ENCODE data around the gene ZNF385B. TPM values are rescaled to one million over a fixed set of nuclear protein-coding genes. Genes with fewer than 3 reads are reported as not detected.
"Not testable (repeated sequence)": the region's sequence is repeated elsewhere in the genome, so short reads cannot be mapped to it uniquely, and the experiment has no call there.

The ZNF385B gene
- total RNA-seq, 1 donor from 2014 or later, result not detected

DNA sequence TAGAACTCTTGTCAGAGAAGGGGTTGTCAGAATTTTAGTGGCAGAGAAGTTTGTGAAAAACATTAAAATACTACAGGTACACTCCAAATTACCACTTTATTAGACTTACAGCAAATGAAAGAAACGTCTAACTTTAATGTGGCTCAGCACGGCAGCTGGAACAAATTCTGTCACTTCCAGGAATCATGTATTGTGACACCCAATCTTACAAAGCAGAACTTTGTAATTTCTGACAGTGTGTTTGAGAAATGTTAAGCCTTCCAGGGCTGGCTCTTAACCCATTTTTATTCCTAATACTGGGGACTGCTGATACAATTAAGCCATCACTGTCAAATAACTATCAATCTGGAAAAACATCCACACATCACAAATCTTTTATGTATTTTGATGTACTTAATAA is 216.4 kb downstream of the ZNF385B start:
- Mint-ChIP-seq H3K9me3 (no peaks in the 10 kb centered on the region), H3K27me3 (ENCODE audit: insufficient read depth) (peaks cover under 1% of the 10 kb centered on the region), H3K4me1 (ENCODE audit: low read depth) (no peaks in the 10 kb centered on the region), H3K36me3 (ENCODE audit: low read depth) (no peaks in the 10 kb centered on the region), H3K27ac (no peak overlapping the region), H3K4me3 (no peak overlapping the region)
- intact Hi-C loops (cut with micrococcal nuclease), result no loop called here
- no peak for DNase-seq (ENCODE audit: low spot score)

DNA sequence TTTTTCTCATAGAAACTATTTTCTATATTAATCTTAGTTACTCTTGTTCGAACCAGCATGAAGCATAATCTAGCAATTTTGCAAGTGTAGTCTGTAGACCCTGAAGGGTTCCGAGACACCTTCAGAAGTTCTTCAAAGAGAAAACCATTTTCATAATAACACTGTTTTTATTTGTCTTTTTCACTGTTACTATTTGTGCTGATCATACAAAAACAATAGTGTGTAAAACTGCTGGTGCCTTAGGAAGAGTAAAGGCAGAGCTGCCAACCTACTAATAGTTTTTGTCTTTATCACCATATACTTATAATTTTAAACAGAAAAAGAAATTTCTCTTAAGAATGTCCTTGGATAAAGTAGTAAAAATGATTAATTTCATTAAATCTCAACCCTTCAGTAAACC is 218.9 kb downstream of the ZNF385B start:
- Mint-ChIP-seq H3K27ac (no peak overlapping the region), H3K4me3 (no peak overlapping the region), H3K9me3 (no peaks in the 10 kb centered on the region), H3K4me1 (ENCODE audit: low read depth) (no peaks in the 10 kb centered on the region), H3K27me3 (ENCODE audit: insufficient read depth) (no peaks in the 10 kb centered on the region), H3K36me3 (ENCODE audit: low read depth) (no peaks in the 10 kb centered on the region)
- intact Hi-C loops (cut with micrococcal nuclease), result no loop called here
- DNase-seq (ENCODE audit: low spot score), result no peak

DNA sequence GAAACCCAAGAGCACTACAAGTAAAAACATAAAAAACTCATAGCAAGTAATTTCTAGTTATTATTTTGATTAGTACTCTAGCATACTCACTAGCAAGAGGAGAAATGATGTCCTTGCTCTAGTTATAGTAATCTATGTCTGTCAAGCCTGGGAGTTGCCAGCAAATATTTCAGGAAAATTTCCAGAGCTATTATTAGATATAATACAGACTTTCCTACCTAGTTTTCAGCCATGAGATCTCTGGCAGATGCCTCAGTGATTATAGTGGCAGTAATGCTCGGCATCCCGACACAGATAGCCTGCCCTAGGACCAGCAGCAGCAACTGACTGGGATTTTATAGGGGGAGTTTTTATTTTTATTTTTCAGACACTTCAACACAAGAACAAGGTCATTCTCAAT is 224.4 kb downstream of the ZNF385B start:
- intact Hi-C loops (cut with micrococcal nuclease), result no loop called here
- Mint-ChIP-seq H3K27ac (no peak overlapping the region), H3K36me3 (ENCODE audit: low read depth) (no peaks in the 10 kb centered on the region), H3K4me1 (ENCODE audit: low read depth) (no peaks in the 10 kb centered on the region), H3K4me3 (no peak overlapping the region), H3K9me3 (no peaks in the 10 kb centered on the region), H3K27me3 (ENCODE audit: insufficient read depth) (peaks cover 1% of the 10 kb centered on the region)
- no peak for DNase-seq (ENCODE audit: low spot score)

DNA sequence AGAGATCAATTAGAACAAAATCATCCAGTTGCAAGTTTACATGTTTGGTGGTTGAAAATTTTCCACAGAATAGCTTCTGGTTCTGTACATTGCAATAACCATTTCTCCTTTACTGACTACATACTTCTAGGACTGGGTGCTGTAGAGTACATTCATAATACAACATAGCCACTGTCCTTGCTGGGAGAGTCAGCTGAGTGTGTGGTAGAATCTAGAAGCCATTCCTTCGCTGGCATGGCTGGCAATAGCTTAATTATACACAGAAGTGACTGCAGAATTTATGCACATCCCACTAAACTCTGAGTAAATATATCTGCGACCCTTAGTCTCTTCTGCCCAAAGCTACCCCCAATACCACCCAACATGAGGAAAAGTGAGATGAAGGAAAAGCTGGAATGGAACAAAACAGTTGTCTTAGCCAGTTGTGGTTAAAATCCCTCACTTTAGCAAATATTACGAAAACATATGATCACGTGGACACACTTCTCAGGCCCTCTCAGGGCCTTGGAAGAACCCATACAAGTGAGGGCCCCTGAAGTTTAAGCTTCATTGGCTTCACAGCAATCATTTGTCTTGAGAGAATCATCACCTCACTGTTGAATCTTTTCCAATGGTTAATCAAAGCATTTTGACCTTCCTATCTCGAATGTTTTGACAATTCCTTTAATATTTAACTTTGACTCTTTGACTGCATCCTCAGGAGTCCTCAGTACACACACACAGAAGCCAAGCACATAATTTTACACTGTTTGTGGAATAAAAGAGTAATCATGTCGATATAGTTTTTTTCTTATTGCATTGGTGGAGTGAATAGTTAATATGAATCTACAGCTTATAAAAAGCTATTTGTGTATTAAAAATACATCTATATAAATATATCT is 225.1 kb downstream of the ZNF385B start:
- no peaks in the 10 kb centered on the region for H3K9me3 Mint-ChIP-seq
- H3K36me3 Mint-ChIP-seq (ENCODE audit: low read depth), result no peaks in the 10 kb centered on the region
- peaks cover 1% of the 10 kb centered on the region for H3K27me3 Mint-ChIP-seq (ENCODE audit: insufficient read depth)
- no peak overlapping the region for H3K27ac Mint-ChIP-seq
- H3K4me3 Mint-ChIP-seq, result no peak overlapping the region
- H3K4me1 Mint-ChIP-seq (ENCODE audit: low read depth), result no peaks in the 10 kb centered on the region
- intact Hi-C loops (cut with micrococcal nuclease), result no loop called here
- DNase-seq (ENCODE audit: low spot score), result no peak

DNA sequence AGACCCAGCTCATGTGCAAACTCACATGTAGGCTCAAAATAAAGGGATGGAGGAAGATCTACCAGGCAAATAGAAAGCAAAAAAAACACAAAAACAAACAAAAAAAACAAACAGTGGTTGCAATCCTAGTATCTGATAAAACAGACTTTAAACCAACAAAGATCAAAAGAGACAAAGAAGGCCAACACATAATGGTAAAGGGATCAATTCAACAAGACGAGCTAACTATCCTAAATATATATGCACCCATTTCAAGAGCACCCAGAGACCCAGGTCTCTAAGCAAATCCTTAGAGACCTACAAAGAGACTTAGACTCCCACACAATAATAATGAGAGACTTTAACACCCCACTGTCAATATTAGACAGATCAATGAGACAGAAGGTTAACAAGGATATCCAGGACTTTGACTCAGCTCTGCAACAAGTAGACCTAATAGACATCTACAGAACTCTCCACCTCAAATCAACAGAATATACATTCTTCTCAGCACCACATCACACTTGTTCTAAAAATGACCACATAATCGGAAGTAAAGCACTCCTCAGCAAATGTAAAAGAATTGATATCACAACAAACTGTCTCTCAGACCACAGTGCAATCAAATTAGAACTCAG is 229.5 kb downstream of the ZNF385B start:
- H3K9me3 Mint-ChIP-seq; H3K36me3 Mint-ChIP-seq (ENCODE audit: low read depth); DNase-seq (ENCODE audit: low spot score); H3K27me3 Mint-ChIP-seq (ENCODE audit: insufficient read depth); intact Hi-C loops (cut with micrococcal nuclease); H3K27ac Mint-ChIP-seq; H3K4me3 Mint-ChIP-seq; H3K4me1 Mint-ChIP-seq (ENCODE audit: low read depth): not testable (repeated sequence)

DNA sequence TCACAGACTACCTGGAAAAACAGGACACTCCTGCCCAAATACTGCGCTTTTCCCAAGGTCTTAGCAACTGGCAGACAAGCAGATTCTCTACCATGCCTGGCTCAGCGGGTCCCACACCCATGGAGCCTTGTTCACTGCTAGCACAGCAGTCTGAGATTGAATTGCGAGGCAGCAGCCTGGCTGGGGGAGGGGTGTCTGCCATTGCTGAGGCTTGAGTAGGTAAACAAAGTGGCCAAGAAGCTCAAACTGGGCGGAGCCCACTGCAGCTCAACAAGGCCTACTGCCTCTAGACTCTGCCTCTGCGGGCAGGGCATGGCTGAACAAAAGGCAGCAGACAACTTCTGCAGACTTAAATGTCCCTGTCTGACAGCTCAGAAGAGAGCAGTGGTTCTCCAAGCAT is 231.6 kb downstream of the ZNF385B start:
- DNase-seq (ENCODE audit: low spot score); H3K9me3 Mint-ChIP-seq; H3K36me3 Mint-ChIP-seq (ENCODE audit: low read depth); H3K27ac Mint-ChIP-seq; H3K27me3 Mint-ChIP-seq (ENCODE audit: insufficient read depth); H3K4me3 Mint-ChIP-seq; H3K4me1 Mint-ChIP-seq (ENCODE audit: low read depth); intact Hi-C loops (cut with micrococcal nuclease): not testable (repeated sequence)

DNA sequence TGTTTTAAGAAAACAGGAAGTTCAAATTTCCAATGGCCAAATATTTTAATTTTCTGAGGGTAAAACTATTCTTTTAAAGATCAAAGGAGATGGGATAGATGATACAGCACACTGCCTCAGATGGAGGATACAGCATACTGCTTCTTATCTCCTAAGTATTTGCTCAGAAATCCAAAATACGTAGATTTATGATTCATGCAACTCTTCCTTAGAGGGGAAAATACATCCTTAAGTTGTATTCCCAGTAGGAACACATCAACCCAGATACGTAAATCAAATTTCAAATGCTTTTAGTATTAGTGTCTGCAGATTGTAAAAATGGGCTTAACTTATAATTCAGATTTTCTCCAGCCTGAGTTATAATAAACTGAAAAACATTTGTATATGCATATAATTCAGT is 235.2 kb downstream of the ZNF385B start:
- Mint-ChIP-seq H3K27ac (no peak overlapping the region), H3K36me3 (ENCODE audit: low read depth) (no peaks in the 10 kb centered on the region), H3K4me3 (no peak overlapping the region), H3K9me3 (no peaks in the 10 kb centered on the region), H3K4me1 (ENCODE audit: low read depth) (no peaks in the 10 kb centered on the region), H3K27me3 (ENCODE audit: insufficient read depth) (peaks cover 3% of the 10 kb centered on the region)
- no peak for DNase-seq (ENCODE audit: low spot score)
- intact Hi-C loops (cut with micrococcal nuclease), result no loop called here

DNA sequence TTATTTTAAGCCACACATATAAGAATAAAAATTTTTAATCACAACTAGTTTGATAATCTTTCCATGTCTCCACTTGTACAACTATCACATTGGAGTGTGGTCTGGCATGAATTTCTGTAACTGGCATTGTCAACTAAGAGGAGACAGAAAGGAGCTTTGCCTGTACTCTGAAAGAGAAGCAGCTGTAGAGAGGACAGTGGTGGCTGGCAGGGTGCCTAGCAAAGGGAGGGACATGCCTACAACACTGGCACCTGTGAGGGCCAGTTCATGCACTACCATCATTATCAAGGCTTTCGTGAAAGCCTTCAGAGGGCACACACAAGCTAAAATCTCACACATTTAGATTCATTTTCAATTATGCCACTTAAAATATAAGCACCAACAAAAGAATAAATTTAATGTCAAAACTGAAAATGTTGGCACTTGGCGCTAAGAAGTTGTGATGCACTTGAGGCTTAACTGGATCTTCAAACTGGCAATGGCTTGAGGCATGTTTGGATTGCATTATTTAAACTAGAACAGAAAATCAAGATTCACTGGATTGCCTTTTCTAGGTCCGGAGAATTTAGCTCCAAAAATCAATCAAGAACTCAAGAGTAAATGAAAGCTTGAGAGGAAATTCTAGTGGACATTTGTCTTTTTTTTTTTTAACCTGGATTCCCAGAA is 238.6 kb downstream of the ZNF385B start:
- no peak for DNase-seq (ENCODE audit: low spot score)
- Mint-ChIP-seq H3K27me3 (ENCODE audit: insufficient read depth) (peaks cover 5% of the 10 kb centered on the region), H3K27ac (no peak overlapping the region), H3K9me3 (no peaks in the 10 kb centered on the region), H3K36me3 (ENCODE audit: low read depth) (no peaks in the 10 kb centered on the region), H3K4me1 (ENCODE audit: low read depth) (no peaks in the 10 kb centered on the region), H3K4me3 (no peak overlapping the region)
- intact Hi-C loops (cut with micrococcal nuclease), result no loop called here

DNA sequence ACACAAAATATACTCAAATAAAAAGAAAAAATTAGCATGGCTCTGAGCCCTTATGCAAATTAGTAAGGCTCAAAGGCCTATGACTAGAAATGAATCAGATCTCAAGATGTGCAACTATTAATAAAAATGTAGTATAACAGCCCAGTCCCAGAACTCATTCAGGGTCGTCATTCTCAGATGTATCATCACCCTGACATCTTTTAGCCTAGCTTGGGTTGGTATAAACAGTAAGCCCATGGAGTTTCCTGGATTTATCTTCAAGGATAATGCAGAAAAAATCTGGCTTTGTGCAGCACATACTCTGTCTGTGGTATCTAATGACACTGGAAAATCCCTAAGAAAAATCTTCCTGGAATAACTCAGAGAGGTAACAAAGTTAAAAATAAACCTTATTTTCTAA is 239.3 kb downstream of the ZNF385B start:
- Mint-ChIP-seq H3K36me3 (ENCODE audit: low read depth) (no peaks in the 10 kb centered on the region), H3K4me1 (ENCODE audit: low read depth) (no peaks in the 10 kb centered on the region), H3K27ac (no peak overlapping the region), H3K27me3 (ENCODE audit: insufficient read depth) (peaks cover 1% of the 10 kb centered on the region), H3K4me3 (no peak overlapping the region), H3K9me3 (no peaks in the 10 kb centered on the region)
- intact Hi-C loops (cut with micrococcal nuclease), result no loop called here
- no peak for DNase-seq (ENCODE audit: low spot score)

DNA sequence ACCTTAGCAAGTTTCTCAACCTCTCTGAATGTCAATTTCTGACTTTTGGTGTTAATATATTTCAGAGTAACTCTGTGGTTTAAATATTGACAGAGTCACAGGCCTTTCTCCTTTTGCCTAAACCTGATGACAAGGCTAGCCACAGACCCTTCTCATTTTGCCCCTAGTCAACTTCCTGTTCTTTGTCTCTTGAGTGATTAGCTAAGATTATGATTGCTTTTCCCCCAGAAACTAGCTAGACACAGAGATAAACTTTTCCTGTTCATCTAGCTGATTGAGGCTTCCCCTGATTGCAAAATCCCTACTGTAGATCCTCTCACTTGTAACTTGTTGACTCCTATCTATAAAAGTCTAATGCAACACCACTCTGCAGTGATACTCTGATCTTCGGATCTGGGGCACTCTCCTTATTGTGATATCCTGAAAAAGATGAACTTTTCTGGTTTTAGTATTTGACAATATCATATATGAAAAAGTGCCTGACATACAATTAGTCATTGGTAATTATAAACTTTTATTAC is 241.4 kb downstream of the ZNF385B start:
- H3K4me1 Mint-ChIP-seq (ENCODE audit: low read depth), result no peaks in the 10 kb centered on the region
- no peak for DNase-seq (ENCODE audit: low spot score)
- H3K4me3 Mint-ChIP-seq, result no peak overlapping the region
- no peaks in the 10 kb centered on the region for H3K9me3 Mint-ChIP-seq
- H3K27ac Mint-ChIP-seq, result no peak overlapping the region
- no peaks in the 10 kb centered on the region for H3K36me3 Mint-ChIP-seq (ENCODE audit: low read depth)
- H3K27me3 Mint-ChIP-seq (ENCODE audit: insufficient read depth), result peaks cover 1% of the 10 kb centered on the region
- intact Hi-C loops (cut with micrococcal nuclease), result loop anchor here (5.0 kb wide), 1 partner anchor 1502 kb away; no protein-coding TSS in a partner anchor

DNA sequence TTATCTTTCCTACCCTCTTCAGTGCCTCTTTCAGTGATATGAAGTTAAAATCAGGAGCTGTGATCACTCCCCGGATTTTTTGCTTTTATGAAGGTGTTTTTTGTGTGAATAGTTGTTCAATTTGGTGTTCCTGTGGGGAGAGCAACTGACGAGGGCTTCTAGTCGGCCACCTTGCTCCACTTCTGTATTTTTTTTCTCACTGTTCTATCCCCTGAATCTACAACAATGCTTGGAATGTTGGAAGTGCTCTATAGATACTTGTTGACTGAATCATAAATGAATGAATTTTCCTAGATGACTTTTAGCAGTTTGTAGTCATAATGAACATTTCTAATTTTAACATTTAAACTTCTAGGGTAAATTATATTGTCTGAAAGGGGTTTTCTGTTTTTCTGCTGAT is 247.3 kb downstream of the ZNF385B start:
- H3K36me3 Mint-ChIP-seq (ENCODE audit: low read depth), result no peaks in the 10 kb centered on the region
- peaks cover 2% of the 10 kb centered on the region for H3K27me3 Mint-ChIP-seq (ENCODE audit: insufficient read depth)
- no peak overlapping the region for H3K4me3 Mint-ChIP-seq
- no peaks in the 10 kb centered on the region for H3K9me3 Mint-ChIP-seq
- intact Hi-C loops (cut with micrococcal nuclease), result no loop called here
- H3K4me1 Mint-ChIP-seq (ENCODE audit: low read depth), result no peaks in the 10 kb centered on the region
- no peak for DNase-seq (ENCODE audit: low spot score)
- H3K27ac Mint-ChIP-seq, result no peak overlapping the region

DNA sequence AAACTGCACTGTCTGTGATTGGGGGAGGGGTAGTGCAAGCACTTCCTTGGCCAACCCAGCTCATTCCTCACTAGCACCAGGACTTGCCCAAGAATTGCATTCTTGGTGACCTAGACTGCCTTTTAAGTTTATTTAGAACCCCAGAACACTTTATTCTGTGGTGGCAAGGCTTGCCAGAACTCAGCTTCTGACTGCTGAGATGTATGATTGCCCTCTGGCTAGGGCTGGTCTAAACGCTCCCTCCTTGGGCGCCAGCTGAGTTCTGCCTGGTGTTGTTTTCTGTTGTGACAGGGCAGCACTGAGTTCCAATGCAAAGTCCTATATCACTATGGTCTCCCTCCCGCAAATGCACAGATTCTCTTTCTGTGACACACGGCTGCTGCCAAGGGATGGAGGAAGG is 247.7 kb downstream of the ZNF385B start:
- Mint-ChIP-seq H3K4me3 (no peak overlapping the region), H3K36me3 (ENCODE audit: low read depth) (no peaks in the 10 kb centered on the region), H3K27ac (no peak overlapping the region), H3K4me1 (ENCODE audit: low read depth) (no peaks in the 10 kb centered on the region), H3K27me3 (ENCODE audit: insufficient read depth) (peaks cover 2% of the 10 kb centered on the region), H3K9me3 (no peaks in the 10 kb centered on the region)
- no peak for DNase-seq (ENCODE audit: low spot score)
- intact Hi-C loops (cut with micrococcal nuclease), result no loop called here

DNA sequence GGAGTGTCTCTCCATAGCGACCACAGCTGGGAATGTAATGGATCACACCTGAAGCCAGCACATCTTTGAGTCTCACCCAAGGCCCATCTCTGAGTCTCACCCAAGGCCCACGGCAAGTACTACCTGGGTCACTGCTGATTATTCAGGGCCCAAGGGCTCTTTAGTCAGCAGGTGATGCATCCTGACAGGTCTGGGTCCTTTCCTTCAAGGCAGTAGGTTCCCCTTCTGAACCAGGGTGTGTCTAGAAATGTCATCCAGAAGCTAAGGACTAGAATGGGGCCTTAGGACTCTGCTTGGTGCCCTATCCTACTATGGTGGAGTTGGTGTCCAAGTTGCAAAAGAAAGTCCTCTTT is 248.1 kb downstream of the ZNF385B start:
- H3K27me3 Mint-ChIP-seq (ENCODE audit: insufficient read depth), result peaks cover 2% of the 10 kb centered on the region
- H3K9me3 Mint-ChIP-seq, result no peaks in the 10 kb centered on the region
- no peak overlapping the region for H3K4me3 Mint-ChIP-seq
- no peaks in the 10 kb centered on the region for H3K4me1 Mint-ChIP-seq (ENCODE audit: low read depth)
- intact Hi-C loops (cut with micrococcal nuclease), result no loop called here
- DNase-seq (ENCODE audit: low spot score), result no peak
- H3K36me3 Mint-ChIP-seq (ENCODE audit: low read depth), result no peaks in the 10 kb centered on the region
- H3K27ac Mint-ChIP-seq, result no peak overlapping the region
